GM12878 (cell line): ENCODE results near the gene POLRMT. TPM values are rescaled to one million over a fixed set of nuclear protein-coding genes. Genes with fewer than 3 reads are reported as not detected.

Experiments
- BACH1 ChIP-seq: fragments of 450-650 bp; IDR thresholded peaks from 2 replicates; pipeline ENCODE4 v1.6.1; 2017; ENCODE audit warnings: mild to moderate bottlenecking, borderline replicate concordance
- CHD4 ChIP-seq: fragments of 200-600 bp; sonication (generic); IDR thresholded peaks from 2 replicates; pipeline ENCODE4 v1.6.1; 2016; ENCODE audit warnings: mild to moderate bottlenecking
- CREM ChIP-seq: IDR thresholded peaks from 2 replicates; pipeline ENCODE4 v1.6.1; 2014; ENCODE audit warnings: antibody characterized with exemption, low read depth
- E2F8 ChIP-seq: fragments of 450-650 bp; IDR thresholded peaks from 2 replicates; pipeline ENCODE4 v1.6.1; 2018; ENCODE audit warnings: mild to moderate bottlenecking, low read depth, moderate library complexity; ENCODE audit not compliant: partially characterized antibody
- ETV6 ChIP-seq, 2 experiments: fragments of 450-650 bp in 1 of 2; IDR thresholded peaks in 1 of 2; conservative IDR thresholded peaks in 1 of 2; 2 replicates each; pipeline ENCODE4 v1.6.1; 2014; ENCODE audit warnings: antibody characterized with exemption in 1 of 2, borderline replicate concordance in 1 of 2, low read depth in 1 of 2, mild to moderate bottlenecking in 1 of 2, moderate library complexity in 1 of 2
- EZH2 ChIP-seq: IDR thresholded peaks from 2 replicates; pipeline ENCODE4 v1.6.1; 2012; ENCODE audit warnings: low read depth, mild to moderate bottlenecking, control low read depth, inconsistent platforms, low read length, borderline replicate concordance; ENCODE audit not compliant: control insufficient read depth
- GATAD2B ChIP-seq: fragments of 450-650 bp; conservative IDR thresholded peaks from 2 replicates; pipeline ENCODE4 v1.6.1; 2017; ENCODE audit warnings: low read depth, mild to moderate bottlenecking, moderate library complexity
- IRF3 ChIP-seq: fragments of 450-650 bp; IDR thresholded peaks from 2 replicates; pipeline ENCODE4 v1.6.1; 2014; ENCODE audit warnings: mild to moderate bottlenecking
- NR2C2 ChIP-seq: IDR thresholded peaks from 2 replicates; pipeline ENCODE4 v1.6.1; 2011; ENCODE audit warnings: borderline replicate concordance, low read depth; ENCODE audit not compliant: control insufficient read depth, insufficient read length
- NR2F1 ChIP-seq: fragments of 450-650 bp; conservative IDR thresholded peaks from 2 replicates; pipeline ENCODE4 v1.6.1; 2017; ENCODE audit warnings: mild to moderate bottlenecking
- POLR2AphosphoS5 ChIP-seq: IDR thresholded peaks from 2 replicates; pipeline ENCODE4 v1.6.1; 2011; ENCODE audit warnings: mild to moderate bottlenecking, low read length, inconsistent platforms
- RAD21 ChIP-seq: IDR thresholded peaks from 2 replicates; pipeline ENCODE4 v1.6.1; 2011; ENCODE audit warnings: mild to moderate bottlenecking, low read depth, low read length, moderate library complexity; ENCODE audit not compliant: insufficient read depth
- RB1 ChIP-seq: fragments of 450-650 bp; formaldehyde crosslinking; IDR thresholded peaks from 2 replicates; pipeline ENCODE4 v1.6.1; 2017; ENCODE audit warnings: mild to moderate bottlenecking, borderline replicate concordance
- SKIL ChIP-seq: fragments of 450-650 bp; IDR thresholded peaks from 2 replicates; pipeline ENCODE4 v1.6.1; 2017; ENCODE audit warnings: mild to moderate bottlenecking, low read depth, inconsistent platforms; ENCODE audit not compliant: poor library complexity, severe bottlenecking
- SREBF2 ChIP-seq: IDR thresholded peaks from 2 replicates; pipeline ENCODE4 v1.6.1; 2012; ENCODE audit warnings: mild to moderate bottlenecking, low read length
- STAT3 ChIP-seq: IDR thresholded peaks from 2 replicates; pipeline ENCODE4 v1.6.1; 2011; ENCODE audit warnings: low read depth, low read length, improper control_type of control experiment
- YBX1 ChIP-seq: fragments of 450-650 bp; IDR thresholded peaks from 2 replicates; pipeline ENCODE4 v1.6.1; 2016; ENCODE audit warnings: antibody characterized with exemption
- ZBTB4 ChIP-seq: fragments of 450-650 bp; formaldehyde crosslinking; IDR thresholded peaks from 2 replicates; pipeline ENCODE4 v1.4.0; 2022; ENCODE audit warnings: mild to moderate bottlenecking, moderate library complexity
- ZNF384 ChIP-seq: IDR thresholded peaks from 2 replicates; pipeline ENCODE4 v1.6.1; 2012; ENCODE audit warnings: low read depth, mild to moderate bottlenecking, low read length, improper control_type of control experiment, borderline replicate concordance
- ZSCAN29 ChIP-seq: fragments of 450-650 bp; IDR thresholded peaks from 2 replicates; pipeline ENCODE4 v1.6.1; 2017; ENCODE audit warnings: mild to moderate bottlenecking, moderate library complexity
- polyA plus RNA-seq, 11 experiments: library from polyadenylated mRNA; depleted of rRNA in 4 of 11; unstranded in 6 of 11; stranded (reverse) in 5 of 11; fragments of >200 nt; fragmentation: Nextera tagmentation in 4 of 11; fragmentation: Illumina TruSeq in 1 of 11; extraction: Ambion mirVana in 4 of 11; extraction: Trizol in 1 of 11; gene quantifications; 1 replicate in 1 of 11; 2 replicates in 10 of 11; pipeline versions ENCODE4 v1.2.1 to v1.2.3, GENCODE V29; 2011 to 2016; ENCODE audit warnings: inconsistent platforms in 2 of 11, missing spikeins in 2 of 11, low read depth in 1 of 11
- total RNA-seq, 4 experiments: library from RNA; depleted of rRNA in 3 of 4; stranded (reverse); fragments of >200 nt in 3 of 4; fragmentation: Illumina TruSeq in 1 of 4; extraction: Trizol in 1 of 4; gene quantifications; 2 replicates each; pipeline versions ENCODE4 v1.2.1 to v1.2.3, GENCODE V29; 2013 to 2021

Gene POLRMT
- total and polyA plus RNA-seq, 10 of the 15 experiments (the other 5 are each of a cell fraction or from before 2014, with no cell fraction given): 9.9 to 57.6 (median 34.6) TPM

- TF ChIP-seq RAD21 (peak; percentile 76), E2F8 (peak; percentile 21), STAT3 (no peak), EZH2 (no peak), SKIL (no peak), ZNF384 (no peak), SREBF2 (no peak), NR2F1 (peak; percentile 51; the same call in 1 of the 2 replicates), NR2C2 (no peak), GATAD2B (peak; percentile 60; the same call in 1 of the 2 replicates), CHD4 (no peak), CREM (no peak), POLR2AphosphoS5 (peak; percentile 29; the same call in 1 of the 2 replicates), BACH1 (peak; percentile 79), YBX1 (no peak), ETV6 (conservative IDR thresholded peaks at IDR 0.05 in 1 of 2, IDR thresholded peaks at IDR 0.05 in 1 of 2; ENCODE audit: borderline replicate concordance in 1 of 2, low read depth in 1 of 2) (no peak), RB1 (peak; percentile 33; the same call in 1 of the 2 replicates), IRF3 (no peak), ZSCAN29 (0 out of 2 replicates have a peak, but pooled peaks have one; percentile 19), ZBTB4 (no peak)
Measured at GRCh38 chr19:584240-585001, 48.9 kb downstream of the POLRMT start (continued).
